ENCODE measurements around the gene TRIM14. TPM values are rescaled to one million over a fixed set of nuclear protein-coding genes. Genes with fewer than 3 reads are reported as not detected.

Gene TRIM14
- total and polyA plus RNA-seq, 10 of the 15 experiments (the other 5 are each of a cell fraction or from before 2014, with no cell fraction given) = 8.6 to 53.3 (median 35.7) TPM

DNA sequence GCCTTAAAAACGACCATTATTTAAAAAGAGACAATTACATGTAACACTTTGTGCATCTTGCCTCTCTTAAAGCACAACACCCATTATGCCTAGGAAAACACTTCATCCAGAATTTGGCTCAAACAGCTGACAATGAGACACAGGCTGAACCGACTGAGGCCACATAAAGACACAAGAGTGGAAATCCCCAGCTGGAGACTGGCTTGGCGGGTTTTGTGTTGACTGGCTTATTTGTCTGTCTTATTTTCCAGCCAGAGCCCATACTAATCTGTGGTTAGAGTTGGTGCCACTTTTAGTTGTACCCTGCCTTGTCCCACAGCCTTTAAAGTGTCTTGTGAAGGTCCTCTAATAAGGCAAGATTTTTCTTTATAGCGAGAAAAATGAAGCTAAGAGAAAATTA lies 21.2 kb downstream of the TRIM14 start (continued):
- TF ChIP-seq ZNF384 (IDR thresholded peaks at IDR 0.05; ENCODE audit: borderline replicate concordance, low read depth, low read length) (no peak), TCF12 (IDR thresholded peaks at IDR 0.05; ENCODE audit: low read depth, low read length) (no peak), KAT2A (conservative IDR thresholded peaks at IDR 0.05; ENCODE audit: control insufficient read depth, low read depth, low read length) (no peak), SMAD1 (IDR thresholded peaks at IDR 0.05; ENCODE audit: low read depth, partially characterized antibody) (no peak), RBBP5 (conservative IDR thresholded peaks at IDR 0.05) (no peak), CHD2 (IDR thresholded peaks at IDR 0.05; ENCODE audit: borderline replicate concordance, low read depth, low read length) (no peak), TBL1XR1 (IDR thresholded peaks at IDR 0.05; ENCODE audit: low read depth, low read length) (no peak), IKZF1 (conservative IDR thresholded peaks at IDR 0.05) (peak; percentile 74)
- TF ChIP-seq, protein P1, sequence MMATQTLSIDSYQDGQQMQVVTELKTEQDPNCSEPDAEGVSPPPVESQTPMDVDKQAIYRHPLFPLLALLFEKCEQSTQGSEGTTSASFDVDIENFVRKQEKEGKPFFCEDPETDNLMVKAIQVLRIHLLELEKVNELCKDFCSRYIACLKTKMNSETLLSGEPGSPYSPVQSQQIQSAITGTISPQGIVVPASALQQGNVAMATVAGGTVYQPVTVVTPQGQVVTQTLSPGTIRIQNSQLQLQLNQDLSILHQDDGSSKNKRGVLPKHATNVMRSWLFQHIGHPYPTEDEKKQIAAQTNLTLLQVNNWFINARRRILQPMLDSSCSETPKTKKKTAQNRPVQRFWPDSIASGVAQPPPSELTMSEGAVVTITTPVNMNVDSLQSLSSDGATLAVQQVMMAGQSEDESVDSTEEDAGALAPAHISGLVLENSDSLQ (IDR thresholded peaks at IDR 0.05) = no peak

DNA sequence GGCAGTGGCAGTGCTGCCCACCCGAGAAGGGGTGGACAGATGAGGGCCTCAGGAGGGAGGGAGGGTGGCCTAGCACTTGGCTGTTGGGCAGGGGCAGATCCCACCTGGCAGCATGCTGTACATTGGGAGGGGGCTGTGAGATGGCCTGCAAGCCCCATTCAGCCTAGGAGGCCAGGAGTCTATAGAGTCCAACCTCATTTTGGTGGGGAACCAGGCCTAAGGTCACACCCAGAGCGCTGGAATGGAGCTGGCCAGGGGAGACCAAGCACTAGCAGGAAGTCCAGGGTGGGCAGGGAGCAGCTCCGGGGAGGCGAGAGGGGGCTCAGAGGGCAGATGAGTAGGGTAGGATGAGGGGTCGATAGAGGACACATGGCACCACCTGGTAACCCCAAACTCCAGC lies 22.9 kb downstream of the TRIM14 start:
- FAIRE-seq (no peak), ATAC-seq (no peak), DNase-seq (ENCODE audit: low read depth, low spot score) (no peak)
- ChIA-PET CTCF (interaction anchor here (2.4 kb wide), 1 partner anchor 172 kb away, joined by 6 read pairs; no protein-coding TSS in a partner anchor), RAD21 (ENCODE audit: unreplicated experiment) (interaction anchor here (2.1 to 3.7 kb wide), 2 partner anchors 10 to 13 kb away, joined by 6 to 23 read pairs; no protein-coding TSS in a partner anchor), POLR2A (interaction anchor here (0.9 kb wide), 1 partner anchor 12 kb away, joined by 3 read pairs; no protein-coding TSS in a partner anchor), SMC1A (ENCODE audit: uncharacterized antibody, unreplicated experiment) (interaction anchor here (0.8 kb wide), 1 partner anchor 15 kb away, joined by 3 read pairs; no protein-coding TSS in a partner anchor)
- Histone ChIP-seq H3K79me2 (ENCODE audit: control insufficient read depth, insufficient read depth, low read length) (peaks cover 14% of the 10 kb centered on the region), H3K4me1 (ENCODE audit: control insufficient read depth, insufficient read depth, low read length) (peaks cover 39% of the 10 kb centered on the region), H3K4me3 (no peak overlapping the region), H3K36me3 (ENCODE audit: control insufficient read depth in 2 of 2, insufficient read depth in 2 of 2, low read length in 1 of 2) (peaks cover 15 to 24% of the 10 kb centered on the region in 2 experiments), H2AFZ (ENCODE audit: control insufficient read depth, low read depth, low read length) (no peak overlapping the region), H3K9ac (ENCODE audit: control insufficient read depth, insufficient read depth, low read length) (no peak overlapping the region), H3K27ac (ENCODE audit: control insufficient read depth, insufficient read depth) (no peak overlapping the region), H3K27me3 (replicated peaks in 1 of 2; ENCODE audit: control insufficient read depth in 2 of 2, insufficient read depth in 2 of 2, low read length in 1 of 2) (no peaks in the 10 kb centered on the region), H4K20me1 (ENCODE audit: control insufficient read depth, insufficient read depth) (no peaks in the 10 kb centered on the region), H3K9me3 (replicated peaks; ENCODE audit: control insufficient read depth, insufficient read depth, low read length) (no peaks in the 10 kb centered on the region; the same call in 2 of the 3 replicates), H3K4me2 (ENCODE audit: control insufficient read depth, insufficient read depth) (no peak overlapping the region)
- WGBS (ENCODE audit: insufficient coverage, insufficient replicate concordance, low lambda C conversion rate, missing lambda C conversion rate) = 96% methylated on average over 5 of the region's 5 CpGs
- intact Hi-C loops (cut with micrococcal nuclease; ENCODE audit: unreplicated experiment) (no loop called here), in situ Hi-C loops (cut with MboI) (no loop called here)
- no peak for TF ChIP-seq MYC (IDR thresholded peaks at IDR 0.05; ENCODE audit: insufficient read depth, insufficient read length, insufficient replicate concordance, low read length, severe bottlenecking)
- TF ChIP-seq, protein P2, sequence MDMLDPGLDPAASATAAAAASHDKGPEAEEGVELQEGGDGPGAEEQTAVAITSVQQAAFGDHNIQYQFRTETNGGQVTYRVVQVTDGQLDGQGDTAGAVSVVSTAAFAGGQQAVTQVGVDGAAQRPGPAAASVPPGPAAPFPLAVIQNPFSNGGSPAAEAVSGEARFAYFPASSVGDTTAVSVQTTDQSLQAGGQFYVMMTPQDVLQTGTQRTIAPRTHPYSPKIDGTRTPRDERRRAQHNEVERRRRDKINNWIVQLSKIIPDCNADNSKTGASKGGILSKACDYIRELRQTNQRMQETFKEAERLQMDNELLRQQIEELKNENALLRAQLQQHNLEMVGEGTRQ (IDR thresholded peaks at IDR 0.05; ENCODE audit: borderline replicate concordance, low read depth, low read length) = no peak
- no TSS peak for BruUV-seq (replicated peaks)
